Neuronal stem cell (in vitro differentiated cells): ENCODE data around the gene TNS1.

Experiments used
- DNase-seq: peaks from one replicate; pipeline ENCODE4 v3.0.0-alpha.2; 2013; ENCODE audit warnings: low spot score
- H2AFZ ChIP-seq: one replicate; pipeline ENCODE4 v1.6.1; 2013; ENCODE audit warnings: mild to moderate bottlenecking, low read length, inconsistent platforms
- H2AK5ac ChIP-seq: 2 replicates; pipeline ENCODE4 v1.6.1; 2013; ENCODE audit warnings: low read depth, mild to moderate bottlenecking, inconsistent platforms, low read length, moderate library complexity, mixed read lengths
- H2BK120ac ChIP-seq: 2 replicates; pipeline ENCODE4 v1.6.1; 2013; ENCODE audit warnings: low read depth, mild to moderate bottlenecking, inconsistent platforms, low read length, moderate library complexity, mixed read lengths
- H2BK12ac ChIP-seq: one replicate; pipeline ENCODE4 v1.6.1; 2013; ENCODE audit warnings: low read length, inconsistent platforms
- H2BK15ac ChIP-seq: 2 replicates; pipeline ENCODE4 v1.6.1; 2013; ENCODE audit warnings: mild to moderate bottlenecking, low read length, inconsistent platforms, mixed read lengths
- H2BK5ac ChIP-seq: one replicate; pipeline ENCODE4 v1.6.1; 2013; ENCODE audit warnings: inconsistent platforms, mild to moderate bottlenecking, low read length, moderate library complexity
- H3K14ac ChIP-seq: one replicate; pipeline ENCODE4 v1.6.1; 2013; ENCODE audit warnings: low read length, inconsistent platforms
- H3K18ac ChIP-seq: 2 replicates; pipeline ENCODE4 v1.6.1; 2013; ENCODE audit warnings: low read length, inconsistent platforms
- H3K23ac ChIP-seq: 2 replicates; pipeline ENCODE4 v1.6.1; 2013; ENCODE audit warnings: low read depth, mild to moderate bottlenecking, mixed read lengths, low read length, inconsistent platforms; ENCODE audit not compliant: poor library complexity
- H3K27ac ChIP-seq: replicated peaks from 3 replicates; pipeline ENCODE4 v1.5.1; 2013; ENCODE audit warnings: low read length, inconsistent platforms
- H3K27me3 ChIP-seq, 3 experiments: 2 replicates each; pipeline ENCODE4 v1.6.1; 2013; ENCODE audit warnings: low read length in 3 of 3, mild to moderate bottlenecking in 2 of 3, inconsistent platforms in 1 of 3, low read depth in 1 of 3, mixed read lengths in 1 of 3, moderate library complexity in 1 of 3; ENCODE audit not compliant: control insufficient read depth in 3 of 3, insufficient read depth in 3 of 3
- H3K36me3 ChIP-seq, 2 donors: replicated peaks in 1 of 2; 2 replicates each; pipeline ENCODE4 v1.6.1; 2013; ENCODE audit warnings: low read length in 2 of 2; ENCODE audit not compliant: control insufficient read depth in 2 of 2, insufficient read depth in 2 of 2
- H3K4ac ChIP-seq: 2 replicates; pipeline ENCODE4 v1.6.1; 2013; ENCODE audit warnings: inconsistent platforms, mild to moderate bottlenecking, low read length, moderate library complexity
- H3K4me1 ChIP-seq, 2 donors: 1 replicate in 1 of 2; 2 replicates in 1 of 2; pipeline ENCODE4 v1.6.1; 2013; ENCODE audit warnings: low read length in 2 of 2, low read depth in 1 of 2; ENCODE audit not compliant: control insufficient read depth in 2 of 2, insufficient read depth in 1 of 2
- H3K4me2 ChIP-seq: one replicate; pipeline ENCODE4 v1.6.1; 2013; ENCODE audit warnings: mild to moderate bottlenecking, low read length, inconsistent platforms; ENCODE audit not compliant: insufficient read depth, poor library complexity, severe bottlenecking
- H3K4me3 ChIP-seq, 2 donors: 2 replicates each; pipeline ENCODE4 v1.5.1; 2013; ENCODE audit warnings: low read length in 2 of 2, mild to moderate bottlenecking in 2 of 2, inconsistent platforms in 1 of 2, moderate library complexity in 1 of 2
- H3K79me1 ChIP-seq: one replicate; pipeline ENCODE4 v1.6.1; 2013; ENCODE audit warnings: low read depth, mild to moderate bottlenecking, inconsistent platforms, low read length, moderate library complexity
- H3K9ac ChIP-seq: one replicate; pipeline ENCODE4 v1.6.1; 2013; ENCODE audit warnings: mild to moderate bottlenecking, low read depth, low read length, inconsistent platforms; ENCODE audit not compliant: poor library complexity
- H3K9me3 ChIP-seq, 2 donors: replicated peaks in 1 of 2; 2 replicates each; pipeline versions ENCODE3 to v1.6.1; 2013; ENCODE audit warnings: low read length in 2 of 2, mild to moderate bottlenecking in 2 of 2, inconsistent platforms in 1 of 2, low read depth in 1 of 2, mixed read lengths in 1 of 2, moderate library complexity in 1 of 2; ENCODE audit not compliant: control insufficient read depth in 2 of 2, insufficient read depth in 1 of 2
- H4K8ac ChIP-seq: one replicate; pipeline ENCODE4 v1.6.1; 2013; ENCODE audit warnings: low read depth, mild to moderate bottlenecking, inconsistent platforms, low read length, moderate library complexity
- H4K91ac ChIP-seq: one replicate; pipeline ENCODE4 v1.6.1; 2013; ENCODE audit warnings: low read length, low read depth, mild to moderate bottlenecking, inconsistent platforms; ENCODE audit not compliant: poor library complexity
- WGBS, 2 donors: extraction: QIAGEN DNeasy Blood & Tissue Kit; methylation state at CpG; one replicate each; pipeline ENCODE4 v1.1.7; 2013; ENCODE audit warnings: missing lambda C conversion rate in 2 of 2, mixed read lengths in 1 of 2; ENCODE audit not compliant: insufficient read length in 2 of 2, insufficient replicate concordance in 1 of 2; ENCODE audit errors: extremely low coverage in 2 of 2; 5-methylcytosine and 5-hydroxymethylcytosine counted together

TNS1 gene

GRCh38 chr2:218024871-218025270, 22.1 kb upstream of the TNS1 start:
- Histone ChIP-seq H2AK5ac (peak overlapping the region; percentile 64), H3K4me2 (no peak overlapping the region), H3K27me3 (peaks cover 0 to 19% (median 0%) of the 10 kb centered on the region in 3 experiments), H3K27ac (no peak overlapping the region), H4K8ac (no peak overlapping the region), H3K9ac (no peak overlapping the region), H3K23ac (peak overlapping the region; percentile 23), H3K4me3 (no peak overlapping the region), H2BK120ac (peak overlapping the region; percentile 87), H2AFZ (no peak overlapping the region), H2BK5ac (peak overlapping the region; percentile 62), H3K4me1 (peaks cover 7 to 22% of the 10 kb centered on the region in 2 donors), H2BK15ac (peak overlapping the region; percentile 76), H3K79me1 (no peaks in the 10 kb centered on the region), H3K18ac (peak overlapping the region; percentile 84), H3K36me3 (no peaks in the 10 kb centered on the region), H3K14ac (peak overlapping the region; percentile 31), H3K4ac (no peak overlapping the region), H2BK12ac (peak overlapping the region; percentile 50), H4K91ac (no peak overlapping the region), H3K9me3 (no peaks in the 10 kb centered on the region)
- no CpG with 5 or more reads among the region's 2 CpGs for WGBS, 2 donors
- DNase-seq = no peak

GRCh38 chr2:218024336-218024735, 21.5 kb upstream of the TNS1 start:
- no peak overlapping the region for H3K27ac ChIP-seq
- H2BK12ac ChIP-seq = no peak overlapping the region
- H3K9ac ChIP-seq = no peak overlapping the region
- no peaks in the 10 kb centered on the region for H3K79me1 ChIP-seq
- no peak overlapping the region for H3K4me3 ChIP-seq
- H3K4me2 ChIP-seq = no peak overlapping the region
- peak overlapping the region; percentile 62 for H2BK5ac ChIP-seq
- no peak overlapping the region for H3K4ac ChIP-seq
- H2AFZ ChIP-seq = no peak overlapping the region
- H2AK5ac ChIP-seq = peak overlapping the region; percentile 92
- H3K4me1 ChIP-seq = peaks cover 7 to 25% of the 10 kb centered on the region in 2 donors
- no CpG with 5 or more reads among the region's 2 CpGs for WGBS, 2 donors
- H3K27me3 ChIP-seq = peaks cover 0 to 19% (median 0%) of the 10 kb centered on the region in 3 experiments
- H2BK120ac ChIP-seq = peak overlapping the region; percentile 16
- H4K91ac ChIP-seq = no peak overlapping the region
- no peak overlapping the region for H3K23ac ChIP-seq
- peak overlapping the region; percentile 72 for H3K18ac ChIP-seq
- H4K8ac ChIP-seq = no peak overlapping the region
- H3K36me3 ChIP-seq = no peaks in the 10 kb centered on the region
- no peaks in the 10 kb centered on the region for H3K9me3 ChIP-seq
- DNase-seq = no peak
- no peak overlapping the region for H3K14ac ChIP-seq
- H2BK15ac ChIP-seq = peak overlapping the region; percentile 76

GRCh38 chr2:218023636-218024035, 20.8 kb upstream of the TNS1 start:
- Histone ChIP-seq H3K4ac (no peak overlapping the region), H3K9me3 (no peaks in the 10 kb centered on the region), H2BK15ac (peak overlapping the region; percentile 76), H2BK5ac (no peak overlapping the region), H3K27me3 (peaks cover 0 to 20% (median 0%) of the 10 kb centered on the region in 3 experiments), H3K4me2 (no peak overlapping the region), H3K9ac (no peak overlapping the region), H3K79me1 (no peaks in the 10 kb centered on the region), H4K8ac (no peak overlapping the region), H2AK5ac (peak overlapping the region; percentile 92), H4K91ac (no peak overlapping the region), H3K14ac (no peak overlapping the region), H2BK120ac (no peak overlapping the region), H2AFZ (no peak overlapping the region), H3K27ac (no peak overlapping the region), H3K36me3 (no peaks in the 10 kb centered on the region), H3K18ac (no peak overlapping the region), H2BK12ac (no peak overlapping the region), H3K4me1 (peaks cover 7 to 26% of the 10 kb centered on the region in 2 donors), H3K4me3 (no peak overlapping the region), H3K23ac (no peak overlapping the region)
- no CpG with 5 or more reads among the region's 3 CpGs for WGBS, 2 donors
- DNase-seq = no peak

- H3K14ac ChIP-seq = no peak overlapping the region
- H3K9ac ChIP-seq = no peak overlapping the region
Measured at GRCh38 chr2:218022851-218023530, 20.2 kb upstream of the TNS1 start.

More at GRCh38 chr2:218022851-218023530, 20.2 kb upstream of the TNS1 start:
- Histone ChIP-seq H3K79me1 (no peaks in the 10 kb centered on the region), H3K27me3 (peaks cover 0 to 23% (median 0%) of the 10 kb centered on the region in 3 experiments), H2AK5ac (peak overlapping the region; percentile 77), H3K27ac (no peak overlapping the region), H2BK15ac (peak overlapping the region; percentile 93), H2BK120ac (peak overlapping the region; percentile 49), H2AFZ (no peak overlapping the region), H2BK5ac (no peak overlapping the region), H3K4ac (no peak overlapping the region), H3K9me3 (no peaks in the 10 kb centered on the region), H3K4me2 (no peak overlapping the region), H3K4me3 (no peak overlapping the region), H3K36me3 (no peaks in the 10 kb centered on the region), H2BK12ac (peak overlapping the region; percentile 76), H4K8ac (no peak overlapping the region), H3K18ac (peak overlapping the region; percentile 92), H3K4me1 (peaks cover 7 to 26% of the 10 kb centered on the region in 2 donors), H3K23ac (no peak overlapping the region), H4K91ac (no peak overlapping the region)
- no CpG with 5 or more reads among the region's 7 CpGs for WGBS, 2 donors
- DNase-seq = no peak
